ENCODE results near the gene STK16. TPM values are rescaled to one million over a fixed set of nuclear protein-coding genes. Genes with fewer than 3 reads are reported as not detected.

The STK16 gene
- total RNA-seq, 1 donor from 2014 or later: 19.1 TPM

DNA sequence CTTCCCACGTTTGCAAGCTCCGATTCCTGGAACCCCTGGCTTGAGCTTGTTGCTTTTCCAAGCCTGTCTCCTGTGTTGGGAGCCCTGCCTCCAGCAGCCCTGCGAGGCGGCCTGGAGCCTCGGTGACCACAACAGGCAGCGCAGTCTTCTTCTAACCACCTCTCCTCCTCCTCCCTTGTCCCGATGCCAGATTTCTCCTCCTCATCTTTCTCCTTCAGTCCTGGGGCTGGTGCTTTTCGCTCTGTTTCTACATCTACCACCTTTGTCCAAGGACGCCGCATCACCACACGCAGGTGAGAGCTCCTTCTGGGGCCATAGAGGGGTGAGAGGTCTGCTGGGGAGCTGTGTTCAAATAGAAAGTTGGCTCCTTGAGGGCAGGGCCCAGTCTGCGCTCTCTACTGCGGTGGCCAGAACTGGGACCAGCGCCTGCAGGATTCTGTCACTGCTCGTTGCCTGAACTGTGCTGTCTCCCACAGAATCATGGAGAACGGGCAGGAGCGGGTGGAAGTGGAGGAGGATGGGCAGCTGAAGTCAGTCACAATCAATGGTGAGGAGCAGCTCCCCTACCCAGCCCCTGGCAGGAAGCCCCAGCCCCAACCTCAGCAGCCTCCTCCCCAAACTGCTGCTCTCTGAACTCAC lies 37.8 kb downstream of the STK16 start:
- Mint-ChIP-seq H3K27ac (ENCODE audit: unreplicated experiment) (no peak overlapping the region), H3K4me1 (ENCODE audit: low read depth, unreplicated experiment) (peaks cover 42% of the 10 kb centered on the region), H3K4me3 (ENCODE audit: unreplicated experiment) (no peak overlapping the region), H3K36me3 (ENCODE audit: low read depth, unreplicated experiment) (peaks cover 18% of the 10 kb centered on the region), H3K27me3 (ENCODE audit: low read depth, unreplicated experiment) (no peaks in the 10 kb centered on the region), H3K9me3 (ENCODE audit: unreplicated experiment) (no peaks in the 10 kb centered on the region)
- no peak overlapping the region for H3K27ac ChIP-seq (ENCODE audit: low read depth, low read length)
- peaks cover 2% of the 10 kb centered on the region for H3K36me3 ChIP-seq (ENCODE audit: insufficient read depth, low read length)
- H3K79me2 ChIP-seq (ENCODE audit: insufficient read depth, low read length): peaks cover 13% of the 10 kb centered on the region
- no peaks in the 10 kb centered on the region for H3K9me3 ChIP-seq (ENCODE audit: insufficient read depth, low read depth, low read length)
- H3K4me3 ChIP-seq (ENCODE audit: insufficient read depth, low read depth, low read length): no peak overlapping the region
- H3K4me1 ChIP-seq (ENCODE audit: insufficient read depth, low read length): peaks cover 27% of the 10 kb centered on the region
- H4K20me1 ChIP-seq (ENCODE audit: insufficient read depth, low read length): peaks cover 4% of the 10 kb centered on the region
- H3K27me3 ChIP-seq (ENCODE audit: insufficient read depth, low read length): no peaks in the 10 kb centered on the region
- no peak for DNase-seq (ENCODE audit: low read depth)
- TF ChIP-seq EZH2 (IDR thresholded peaks at IDR 0.05; ENCODE audit: insufficient read depth, low read length): no peak
- TF ChIP-seq, protein P1, sequence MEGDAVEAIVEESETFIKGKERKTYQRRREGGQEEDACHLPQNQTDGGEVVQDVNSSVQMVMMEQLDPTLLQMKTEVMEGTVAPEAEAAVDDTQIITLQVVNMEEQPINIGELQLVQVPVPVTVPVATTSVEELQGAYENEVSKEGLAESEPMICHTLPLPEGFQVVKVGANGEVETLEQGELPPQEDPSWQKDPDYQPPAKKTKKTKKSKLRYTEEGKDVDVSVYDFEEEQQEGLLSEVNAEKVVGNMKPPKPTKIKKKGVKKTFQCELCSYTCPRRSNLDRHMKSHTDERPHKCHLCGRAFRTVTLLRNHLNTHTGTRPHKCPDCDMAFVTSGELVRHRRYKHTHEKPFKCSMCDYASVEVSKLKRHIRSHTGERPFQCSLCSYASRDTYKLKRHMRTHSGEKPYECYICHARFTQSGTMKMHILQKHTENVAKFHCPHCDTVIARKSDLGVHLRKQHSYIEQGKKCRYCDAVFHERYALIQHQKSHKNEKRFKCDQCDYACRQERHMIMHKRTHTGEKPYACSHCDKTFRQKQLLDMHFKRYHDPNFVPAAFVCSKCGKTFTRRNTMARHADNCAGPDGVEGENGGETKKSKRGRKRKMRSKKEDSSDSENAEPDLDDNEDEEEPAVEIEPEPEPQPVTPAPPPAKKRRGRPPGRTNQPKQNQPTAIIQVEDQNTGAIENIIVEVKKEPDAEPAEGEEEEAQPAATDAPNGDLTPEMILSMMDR (IDR thresholded peaks at IDR 0.05; ENCODE audit: insufficient read depth, low read depth, low read length): no peak
- no peak overlapping the region for H3K9ac ChIP-seq (ENCODE audit: low read length)
- no peak for FAIRE-seq
- no peak overlapping the region for H3K4me2 ChIP-seq (ENCODE audit: low read length)
- H2AFZ ChIP-seq (ENCODE audit: low read depth, low read length): no peak overlapping the region

DNA sequence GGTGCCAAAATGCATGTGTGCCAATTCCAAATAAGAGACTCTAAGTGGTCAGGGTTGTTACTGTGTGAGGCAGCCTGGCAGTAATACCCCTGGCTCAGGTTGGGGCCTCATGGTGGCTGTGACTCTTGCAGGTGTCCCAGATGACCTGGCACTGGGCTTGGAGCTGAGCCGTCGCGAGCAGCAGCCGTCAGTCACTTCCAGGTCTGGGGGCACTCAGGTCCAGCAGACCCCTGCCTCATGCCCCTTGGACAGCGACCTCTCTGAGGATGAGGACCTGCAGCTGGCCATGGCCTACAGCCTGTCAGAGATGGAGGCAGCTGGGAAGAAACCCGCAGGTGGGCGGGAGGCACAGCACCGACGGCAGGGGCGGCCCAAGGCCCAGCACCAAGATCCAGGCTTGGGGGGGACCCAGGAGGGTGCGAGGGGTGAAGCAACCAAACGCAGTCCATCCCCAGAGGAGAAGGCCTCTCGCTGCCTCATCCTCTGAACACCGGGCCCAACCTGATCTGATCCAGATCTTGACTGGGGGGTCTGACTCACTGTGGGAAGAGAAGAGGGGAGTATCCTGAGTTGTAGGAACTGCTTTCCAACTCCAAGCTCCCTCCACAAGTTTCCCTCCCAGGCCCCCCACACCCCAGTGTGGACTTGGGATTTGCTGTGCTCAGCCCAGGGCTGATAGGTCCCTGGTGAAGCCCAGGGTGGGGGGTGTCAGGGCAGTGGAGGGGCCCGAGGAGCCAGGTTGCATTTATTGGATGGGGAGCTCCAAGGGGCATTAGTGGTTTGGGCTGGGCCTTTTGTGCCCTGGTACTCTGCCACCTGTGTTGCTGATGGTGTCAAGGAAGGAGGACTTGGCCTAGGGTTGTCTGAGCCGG lies 39.5 kb downstream of the STK16 start:
- Histone ChIP-seq H3K4me3 (ENCODE audit: insufficient read depth, low read depth, low read length) (no peak overlapping the region), H3K4me2 (ENCODE audit: low read length) (no peak overlapping the region), H3K4me1 (ENCODE audit: insufficient read depth, low read length) (peaks cover 27% of the 10 kb centered on the region), H3K9me3 (ENCODE audit: insufficient read depth, low read depth, low read length) (no peaks in the 10 kb centered on the region), H3K9ac (ENCODE audit: low read length) (no peak overlapping the region), H3K36me3 (ENCODE audit: insufficient read depth, low read length) (peaks cover 2% of the 10 kb centered on the region), H3K79me2 (ENCODE audit: insufficient read depth, low read length) (peaks cover 11% of the 10 kb centered on the region), H2AFZ (ENCODE audit: low read depth, low read length) (no peak overlapping the region), H3K27me3 (ENCODE audit: insufficient read depth, low read length) (no peaks in the 10 kb centered on the region), H4K20me1 (ENCODE audit: insufficient read depth, low read length) (peaks cover 4% of the 10 kb centered on the region), H3K27ac (ENCODE audit: low read depth, low read length) (no peak overlapping the region)
- H3K36me3 Mint-ChIP-seq (ENCODE audit: low read depth, unreplicated experiment): peaks cover 17% of the 10 kb centered on the region
- H3K4me3 Mint-ChIP-seq (ENCODE audit: unreplicated experiment): no peak overlapping the region
- no peak overlapping the region for H3K27ac Mint-ChIP-seq (ENCODE audit: unreplicated experiment)
- H3K4me1 Mint-ChIP-seq (ENCODE audit: low read depth, unreplicated experiment): peaks cover 34% of the 10 kb centered on the region
- DNase-seq (ENCODE audit: low read depth) (no peak), FAIRE-seq (no peak)
- TF ChIP-seq, protein P1 (IDR thresholded peaks at IDR 0.05; ENCODE audit: insufficient read depth, low read depth, low read length): no peak
- TF ChIP-seq EZH2 (IDR thresholded peaks at IDR 0.05; ENCODE audit: insufficient read depth, low read length): no peak
- H3K9me3 Mint-ChIP-seq (ENCODE audit: unreplicated experiment): no peaks in the 10 kb centered on the region
- H3K27me3 Mint-ChIP-seq (ENCODE audit: low read depth, unreplicated experiment): no peaks in the 10 kb centered on the region

Measured in astrocyte (in vitro differentiated cells and primary cell).